C4-2B (cell line): Measurements from ENCODE around the gene SPATA33.

Experiments used
- CTCF ChIP-seq: fragments of 450-650 bp; conservative IDR thresholded peaks from 2 replicates; pipeline ENCODE4 v1.5.1; 2017; ENCODE audit warnings: mild to moderate bottlenecking
- ZFX ChIP-seq: fragments of 450-650 bp; IDR thresholded peaks from 2 replicates; pipeline ENCODE4 v1.6.1; 2017

GRCh38 chr16:89669755-89670154 lies 12.1 kb downstream of the SPATA33 start:
- no peak for TF ChIP-seq CTCF
- no peak for TF ChIP-seq ZFX
